GM19395 (cell line): ENCODE measurements around the gene ZNF480.
"Not testable (repeated sequence)": the region's sequence is repeated elsewhere in the genome, so short reads cannot be mapped to it uniquely, and the experiment has no call there.

Source experiments
- ATAC-seq: cut with Tn5 transposase; IDR thresholded peaks from one replicate; pipeline ENCODE4 v1.9.1; 2021; ENCODE audit warnings: mild to moderate bottlenecking, moderate library complexity; ENCODE audit not compliant: unreplicated experiment

Gene ZNF480

DNA sequence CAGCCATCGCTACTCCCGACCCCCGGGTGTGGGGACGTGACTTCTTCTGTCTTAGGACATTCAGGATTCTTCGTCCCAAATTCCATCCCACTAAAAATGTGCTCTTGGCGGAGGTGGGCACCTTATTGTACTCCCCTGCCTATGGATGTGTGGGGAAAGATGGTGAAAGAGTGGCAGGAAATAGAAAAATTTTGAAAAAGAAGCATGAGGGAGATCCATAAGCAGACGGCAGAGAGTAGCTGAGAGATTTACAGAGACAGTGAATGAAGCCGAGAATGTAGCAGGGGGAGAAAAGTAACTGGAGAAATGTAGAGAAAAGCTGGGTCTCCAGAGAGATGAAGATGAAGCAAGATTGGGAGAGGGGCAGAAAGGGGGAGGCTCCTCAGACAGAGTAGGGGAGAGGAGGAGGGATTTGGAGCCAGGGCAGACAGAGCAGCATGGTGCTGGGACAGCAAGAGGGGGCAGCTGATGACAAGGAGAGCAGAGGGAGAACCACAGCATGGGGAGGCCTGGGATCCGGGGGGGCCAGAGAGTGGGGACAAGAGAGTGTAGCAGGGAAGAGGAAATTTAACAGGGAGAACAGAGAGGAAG lies 39.9 kb downstream of the ZNF480 start:
- no peak for ATAC-seq

DNA sequence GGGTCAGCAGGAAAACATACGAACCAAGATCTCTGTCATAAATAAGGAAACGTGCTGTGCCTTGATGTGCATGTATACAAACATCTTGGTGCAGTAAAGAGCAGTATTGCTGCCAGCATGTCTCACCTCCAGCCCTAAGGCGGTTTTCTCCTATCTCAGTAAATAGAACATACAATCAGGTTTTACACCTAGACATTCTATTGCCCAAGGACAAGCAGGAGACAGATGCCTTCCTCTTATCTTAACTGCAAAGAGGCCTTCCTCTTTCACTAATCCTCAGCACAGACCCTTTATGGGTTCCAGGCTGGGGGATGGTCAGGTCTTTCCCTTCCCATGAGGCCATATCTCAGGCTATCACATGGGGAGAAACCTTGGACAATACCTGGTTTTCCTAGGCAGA lies 42.1 kb downstream of the ZNF480 start:
- ATAC-seq, result not testable (repeated sequence)

DNA sequence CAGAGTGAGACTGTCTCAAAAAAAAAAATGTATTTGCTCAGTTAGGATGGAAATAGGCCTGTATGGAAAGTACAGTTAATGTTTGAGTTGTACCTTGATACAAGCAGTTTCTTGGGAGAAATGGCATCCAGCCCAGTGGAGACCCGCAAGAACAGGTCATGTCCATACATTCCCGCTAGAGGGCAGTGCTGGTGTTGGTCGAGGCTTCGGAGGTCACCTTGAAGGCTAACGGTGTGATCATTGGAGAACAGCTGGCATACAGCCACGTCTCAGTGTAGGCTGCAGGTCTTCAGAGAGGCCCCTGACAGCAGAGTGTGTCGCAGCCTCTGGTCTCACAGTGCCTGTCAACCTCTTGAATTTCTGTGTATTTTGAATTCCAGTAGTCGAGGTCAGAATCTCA lies 46.6 kb downstream of the ZNF480 start:
- no peak for ATAC-seq

DNA sequence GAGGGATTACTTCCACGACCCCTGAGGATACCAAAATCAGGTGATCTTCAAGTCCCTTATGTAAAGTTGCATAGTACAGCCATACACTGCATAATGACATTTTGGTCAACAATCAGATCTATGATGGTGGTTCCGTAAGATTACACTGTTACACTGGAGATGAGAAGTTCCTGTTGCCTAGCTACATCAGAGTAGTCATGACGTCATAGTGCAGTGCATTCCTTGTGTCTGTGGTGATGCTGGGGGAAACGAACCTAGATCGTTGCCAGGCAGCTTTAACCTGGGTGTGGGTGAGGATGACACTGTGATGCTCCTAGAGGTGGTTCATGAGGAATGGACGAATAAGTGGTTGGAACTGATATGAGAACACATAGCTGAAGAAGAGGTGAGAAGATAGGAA lies 48.2 kb downstream of the ZNF480 start:
- ATAC-seq, result no peak

DNA sequence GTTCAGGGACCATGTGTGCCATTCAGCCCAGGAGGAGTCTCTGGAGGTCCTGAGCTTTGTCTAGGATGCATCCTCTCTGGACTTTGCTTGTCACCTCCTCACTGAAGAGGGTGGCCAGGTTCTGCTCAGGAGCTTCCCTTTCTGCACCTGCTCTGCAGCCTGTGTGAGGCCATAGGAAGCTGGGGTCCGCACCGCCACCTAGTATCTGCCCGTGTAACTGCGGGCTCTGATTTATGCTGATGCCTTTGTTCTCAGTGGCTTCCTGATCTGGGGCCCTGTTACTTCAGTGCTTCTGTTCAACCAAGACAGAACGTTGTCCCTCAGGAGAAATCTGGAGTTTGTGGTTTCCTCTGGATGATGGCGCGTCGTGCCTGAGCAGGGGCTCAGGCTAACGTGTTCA lies 54.5 kb downstream of the ZNF480 start:
- ATAC-seq, result no peak

DNA sequence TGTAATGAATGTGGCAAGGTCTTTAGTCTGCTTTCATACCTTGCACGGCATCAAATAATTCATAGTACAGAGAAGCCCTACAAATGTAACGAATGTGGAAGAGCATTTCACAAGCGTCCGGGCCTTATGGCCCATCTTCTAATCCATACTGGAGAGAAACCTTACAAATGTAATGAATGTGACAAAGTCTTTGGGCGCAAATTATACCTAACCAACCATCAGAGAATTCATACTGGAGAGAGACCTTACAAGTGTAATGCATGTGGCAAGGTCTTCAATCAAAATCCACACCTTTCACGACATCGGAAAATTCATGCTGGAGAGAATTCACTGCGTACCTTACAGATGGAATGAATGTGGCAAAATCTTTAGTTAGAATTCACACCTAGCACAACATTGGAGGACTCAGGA lies 69.5 kb downstream of the ZNF480 start:
- no peak for ATAC-seq

DNA sequence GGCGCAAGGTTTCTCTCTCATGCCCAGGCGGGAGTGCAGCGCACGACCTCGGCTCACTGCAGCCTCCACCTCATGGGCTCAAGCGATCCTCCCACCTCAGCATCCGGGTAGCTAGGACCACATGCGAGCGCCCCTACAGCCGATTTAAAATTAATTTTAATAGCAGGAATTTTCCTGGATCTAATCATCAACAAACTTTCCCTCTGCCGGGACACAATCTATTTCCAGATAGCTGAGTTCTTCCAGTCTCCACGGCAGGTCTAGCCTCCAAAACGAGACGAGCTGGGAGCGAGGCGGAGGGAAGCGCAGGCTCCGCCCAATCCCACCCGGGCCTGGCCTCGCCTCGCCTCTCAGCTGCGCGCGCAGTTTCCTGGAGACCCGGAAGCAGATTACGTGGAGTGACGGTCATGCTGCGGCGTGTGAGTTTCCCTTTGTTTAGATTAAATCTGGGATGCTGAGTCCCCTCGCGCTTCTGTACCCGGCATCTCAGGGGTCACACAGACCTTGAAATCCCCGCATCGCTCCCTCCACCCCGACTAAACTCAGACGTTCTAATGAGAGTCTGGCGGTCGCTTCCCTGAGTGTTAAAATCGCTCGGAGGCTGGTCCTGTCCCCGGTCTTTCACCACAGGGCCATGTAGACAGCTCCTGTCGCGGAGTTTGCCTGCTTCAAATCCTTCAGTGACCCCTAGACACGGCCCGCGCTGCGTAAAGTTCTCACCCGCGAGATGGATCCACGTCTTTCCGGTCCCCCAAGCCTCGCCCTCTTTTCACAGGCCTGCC lies 72.8 kb downstream of the ZNF480 start, which contains the start of gene ZNF880:
ZNF880 (plus strand) TSS at position 365 of the 782 bp plus-strand sequence; CDS start at position 408, 43 bp downstream.
- ATAC-seq, result peak; percentile 82

DNA sequence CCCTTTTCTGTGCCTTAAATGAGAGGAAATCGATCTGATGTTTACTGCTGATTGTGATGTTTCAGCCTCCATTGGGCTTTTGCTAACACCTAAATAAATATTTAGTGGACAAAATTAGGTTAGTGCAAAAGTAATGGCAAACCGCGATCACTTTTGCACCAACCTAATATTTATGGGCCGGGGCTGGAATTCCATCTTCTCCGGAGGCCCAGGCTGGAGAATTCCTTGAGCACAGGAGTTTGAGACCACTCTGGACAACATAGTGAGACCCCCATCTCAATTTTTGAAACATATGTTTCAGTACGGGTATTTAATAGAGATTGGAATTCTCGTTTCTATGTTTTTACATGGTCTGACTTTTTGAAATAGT lies 73.4 kb downstream of the ZNF480 start:
- ATAC-seq, result no peak
